Upper lobe of left lung (tissue), 6 donors: ENCODE data around the gene SLC16A8. TPM values are rescaled to one million over a fixed set of nuclear protein-coding genes. Genes with fewer than 3 reads are reported as not detected.

Source experiments
- ATAC-seq, 2 donors: fragments of 200-7000 bp; cut with Tn5 transposase; one replicate each; pipeline ENCODE4 v1.9.1; 2022; ENCODE audit warnings: mild to moderate bottlenecking in 2 of 2, moderate library complexity in 2 of 2; ENCODE audit not compliant: low FRiP score in 2 of 2
- DNase-seq, 2 donors: peaks; one replicate each; pipeline ENCODE4 v3.0.0-alpha.2; 2019 to 2020
- H3K27ac ChIP-seq, 4 donors: fragments of 200-600 bp; sonication (generic); one replicate each; pipeline ENCODE4 v1.5.1; 2016 to 2019
- H3K27me3 ChIP-seq, 4 donors: fragments of 200-600 bp; sonication (generic); one replicate each; pipeline ENCODE4 v1.5.1; 2017 to 2019
- H3K36me3 ChIP-seq, 4 donors: fragments of 200-600 bp; sonication (generic); one replicate each; pipeline ENCODE4 v1.5.1; 2016 to 2019
- H3K4me1 ChIP-seq, 4 donors: fragments of 200-600 bp; sonication (generic); one replicate each; pipeline ENCODE4 v1.5.1; 2018 to 2019
- H3K4me3 ChIP-seq, 4 donors: fragments of 200-600 bp; sonication (generic); one replicate each; pipeline ENCODE4 v1.5.1; 2017 to 2019; ENCODE audit warnings: mild to moderate bottlenecking in 2 of 4, moderate library complexity in 1 of 4
- H3K9me3 ChIP-seq, 4 donors: fragments of 200-600 bp; sonication (generic); one replicate each; pipeline ENCODE4 v1.5.1; 2018 to 2019
- CTCF ChIP-seq, 6 experiments: fragments of 450-650 bp in 4 of 6; fragments of 200-600 bp in 2 of 6; sonication (generic) in 2 of 6; IDR thresholded peaks; one replicate each; pipeline ENCODE4 v1.5.1; 2016 to 2019; ENCODE audit warnings: antibody characterized with exemption in 6 of 6
- EP300 ChIP-seq, 4 donors: sonication (generic); formaldehyde crosslinking; IDR thresholded peaks; one replicate each; pipeline ENCODE4 v1.5.1; 2017; ENCODE audit warnings: antibody characterized with exemption in 4 of 4, control low read depth in 2 of 4
- POLR2A ChIP-seq, 4 donors: fragments of 450-650 bp; IDR thresholded peaks; one replicate each; pipeline ENCODE4 v1.5.1; 2016 to 2017; ENCODE audit warnings: antibody characterized with exemption in 4 of 4, mild to moderate bottlenecking in 2 of 4
- POLR2AphosphoS5 ChIP-seq, 2 donors: sonication (generic); formaldehyde crosslinking; IDR thresholded peaks; one replicate each; pipeline ENCODE4 v1.5.1; 2017; ENCODE audit warnings: antibody characterized with exemption in 2 of 2
- WGBS, 2 donors: methylation state at CpG; one replicate each; pipeline ENCODE4 v1.1.5; 2017 to 2018; 5-methylcytosine and 5-hydroxymethylcytosine counted together
- total RNA-seq, 6 donors: library from RNA; depleted of rRNA in 4 of 6; stranded (reverse); fragments of >200 nt in 4 of 6; gene quantifications; one replicate each; pipeline versions ENCODE4 v1.1.0 to v1.2.1, GENCODE V29; 2016 to 2021
- donor health status: DM: no; HTN: no; CAD: no; lungs with moderate emphysema.
- donor health status: DM: no; HTN: yes; CAD: no; lungs with severe emphysema.

Gene SLC16A8
- total RNA-seq, 6 donors from 2014 or later, result 0.26 to 6.3 (median 0.73) TPM; not detected in 2

- Histone ChIP-seq H3K4me3 (no peak overlapping the region), H3K27me3 (no peaks in the 10 kb centered on the region), H3K27ac (no peak overlapping the region), H3K4me1 (peaks cover 4 to 10% (median 7%) of the 10 kb centered on the region in 4 donors), H3K36me3 (no peaks in the 10 kb centered on the region), H3K9me3 (no peaks in the 10 kb centered on the region)
- ATAC-seq (peak; percentile 50 to 64), DNase-seq (peak in 1 of 2 donors; percentile 68)
- 61 to 81% methylated on average over 18 to 30 of the region's 32 CpGs for WGBS, 2 donors
- no peak for TF ChIP-seq POLR2A (IDR thresholded peaks at IDR 0.05)
- TF ChIP-seq EP300 (IDR thresholded peaks at IDR 0.05), result no peak
- TF ChIP-seq CTCF (IDR thresholded peaks at IDR 0.05), result peak in 1 of 6 experiments; percentile 18
These were observed 13.8 kb upstream of the SLC16A8 start for GRCh38 chr22:38097557-38098409.

GRCh38 chr22:38097058-38097457, 13.1 kb upstream of the SLC16A8 start:
- 87 to 94% methylated on average over 14 to 15 of the region's 15 CpGs for WGBS, 2 donors
- DNase-seq (peak in 1 of 2 donors; percentile 46), ATAC-seq (no peak)
- H3K9me3 ChIP-seq, result no peaks in the 10 kb centered on the region
- peaks cover 4 to 10% (median 7%) of the 10 kb centered on the region in 4 donors for H3K4me1 ChIP-seq
- H3K36me3 ChIP-seq, result no peaks in the 10 kb centered on the region
- no peak overlapping the region for H3K27ac ChIP-seq
- TF ChIP-seq POLR2AphosphoS5 (IDR thresholded peaks at IDR 0.05) (no peak), EP300 (IDR thresholded peaks at IDR 0.05) (no peak), POLR2A (IDR thresholded peaks at IDR 0.05) (no peak), CTCF (IDR thresholded peaks at IDR 0.05) (no peak)
- no peaks in the 10 kb centered on the region for H3K27me3 ChIP-seq
- H3K4me3 ChIP-seq, result no peak overlapping the region

GRCh38 chr22:38089474-38089851, 5.5 kb upstream of the SLC16A8 start:
- no peak overlapping the region for H3K27ac ChIP-seq
- no peaks in the 10 kb centered on the region for H3K9me3 ChIP-seq
- 60 to 85% methylated on average over 4 to 14 of the region's 34 CpGs for WGBS, 2 donors
- DNase-seq, result peak in 1 of 2 donors; percentile 85
- H3K4me3 ChIP-seq, result peak overlapping the region in 2 of 4 donors; percentile 20 to 29
- ATAC-seq, result peak in 1 of 2 donors; percentile 23
- H3K27me3 ChIP-seq, result peaks cover 0 to 12% (median 7%) of the 10 kb centered on the region in 4 donors
- TF ChIP-seq POLR2AphosphoS5 (IDR thresholded peaks at IDR 0.05) (no peak), EP300 (IDR thresholded peaks at IDR 0.05) (no peak), POLR2A (IDR thresholded peaks at IDR 0.05) (no peak), CTCF (IDR thresholded peaks at IDR 0.05) (no peak)
- no peaks in the 10 kb centered on the region for H3K36me3 ChIP-seq
- peaks cover 8 to 14% (median 11%) of the 10 kb centered on the region in 4 donors for H3K4me1 ChIP-seq

- H3K9me3 ChIP-seq, result no peaks in the 10 kb centered on the region
- DNase-seq (peak in 1 of 2 donors; percentile 84), ATAC-seq (peak in 1 of 2 donors; percentile 77)
- 29 to 62% methylated on average over 16 to 22 of the region's 85 CpGs for WGBS, 2 donors
- no peak overlapping the region for H3K27ac ChIP-seq
- peak overlapping the region in 3 of 4 donors; percentile 20 to 33 (median 29) for H3K4me3 ChIP-seq
- H3K4me1 ChIP-seq, result peaks cover 8 to 14% (median 11%) of the 10 kb centered on the region in 4 donors
- peaks cover 0 to 12% (median 7%) of the 10 kb centered on the region in 4 donors for H3K27me3 ChIP-seq
- TF ChIP-seq POLR2AphosphoS5 (IDR thresholded peaks at IDR 0.05) (no peak), CTCF (IDR thresholded peaks at IDR 0.05) (no peak), POLR2A (IDR thresholded peaks at IDR 0.05) (no peak), EP300 (IDR thresholded peaks at IDR 0.05) (no peak)
- no peaks in the 10 kb centered on the region for H3K36me3 ChIP-seq
These were observed 4.9 kb upstream of the SLC16A8 start for GRCh38 chr22:38088629-38089473.
